H1 (cell line): ENCODE data around the gene SEC24A. TPM values are rescaled to one million over a fixed set of nuclear protein-coding genes. Genes with fewer than 3 reads are reported as not detected.

ENCODE experiments used
- CHD2 ChIP-seq: IDR thresholded peaks from 2 replicates; pipeline ENCODE4 v1.6.1; 2012; ENCODE audit warnings: low read length, improper control_type of control experiment
- EP300 ChIP-seq, 2 experiments: IDR thresholded peaks; 1 replicate in 1 of 2; 2 replicates in 1 of 2; pipeline ENCODE4 v1.6.1; 2011 to 2012; ENCODE audit warnings: low read depth in 2 of 2, low read length in 2 of 2, mild to moderate bottlenecking in 2 of 2, borderline replicate concordance in 1 of 2, inconsistent platforms in 1 of 2, moderate library complexity in 1 of 2
- FOSL1 ChIP-seq: IDR thresholded peaks from 2 replicates; pipeline ENCODE4 v1.6.1; 2011; ENCODE audit warnings: mild to moderate bottlenecking, low read depth, low read length, moderate library complexity; ENCODE audit not compliant: insufficient read depth
- RFX5 ChIP-seq: IDR thresholded peaks from 2 replicates; pipeline ENCODE4 v1.6.1; 2011; ENCODE audit warnings: low read depth, low read length, improper control_type of control experiment, borderline replicate concordance
- SP2 ChIP-seq: IDR thresholded peaks from 2 replicates; pipeline ENCODE4 v1.6.1; 2012; ENCODE audit warnings: mild to moderate bottlenecking, low read length, inconsistent platforms
- polyA plus RNA-seq, 7 experiments: library from polyadenylated mRNA; depleted of rRNA in 3 of 7; stranded (reverse) in 5 of 7; unstranded in 2 of 7; fragments of >200 nt in 5 of 7; fragments of 200-250 nt in 2 of 7; gene quantifications; 1 replicate in 5 of 7; 2 replicates in 1 of 7; 4 replicates in 1 of 7; pipeline versions ENCODE4 v1.2.1 to v1.2.3, GENCODE V29; 2011 to 2013; ENCODE audit warnings: missing spikeins in 2 of 7, mixed read lengths in 2 of 7
- total RNA-seq: library from RNA; stranded (reverse); fragmentation: NEBNext Ultra II Directional; extraction: Animal tissue kit (Norgen Biotek cat#: 25700); gene quantifications from 2 replicates; pipeline ENCODE4 v1.2.1, GENCODE V29; 2021

SEC24A gene
- total and polyA plus RNA-seq, 2 of the 8 experiments (the other 6 are each of a cell fraction or from before 2014, with no cell fraction given): 18.8 to 33.7 TPM

- TF ChIP-seq EP300 (IDR thresholded peaks at IDR 0.05; ENCODE audit: borderline replicate concordance in 1 of 2, low read depth in 2 of 2, low read length in 2 of 2) (no peak), RFX5 (no peak), CHD2 (no peak), FOSL1 (no peak), SP2 (no peak)
- TF ChIP-seq, all 59 proteins: peak for 0
These were observed 11.3 kb downstream of the SEC24A start (continued) for GRCh38 chr5:134659922-134660321.
